Hepatocyte (in vitro differentiated cells): ENCODE measurements around the gene ANK2. TPM values are rescaled to one million over a fixed set of nuclear protein-coding genes. Genes with fewer than 3 reads are reported as not detected.

Source experiments
- DNase-seq: peaks from one replicate; pipeline ENCODE4 v3.0.0-alpha.2; 2016; ENCODE audit warnings: low spot score
- H2AFZ ChIP-seq: fragments of 200-600 bp; sonication (generic); 2 replicates; pipeline ENCODE4 v1.6.0; 2016; ENCODE audit warnings: antibody characterized with exemption, mild to moderate bottlenecking
- H3K27ac ChIP-seq: fragments of 200-600 bp; sonication (generic); 2 replicates; pipeline ENCODE4 v1.5.1; 2016; ENCODE audit warnings: mild to moderate bottlenecking
- H3K27me3 ChIP-seq: fragments of 200-600 bp; sonication (generic); 2 replicates; pipeline ENCODE4 v1.6.1; 2016
- H3K36me3 ChIP-seq: fragments of 200-600 bp; sonication (generic); replicated peaks from 2 replicates; pipeline ENCODE4 v1.5.1; 2016; ENCODE audit warnings: low read depth; ENCODE audit not compliant: insufficient read depth
- H3K4me1 ChIP-seq: fragments of 200-600 bp; sonication (generic); 2 replicates; pipeline ENCODE4 v1.5.1; 2016; ENCODE audit warnings: mild to moderate bottlenecking, moderate library complexity; ENCODE audit not compliant: insufficient read depth
- H3K4me2 ChIP-seq: fragments of 200-600 bp; sonication (generic); 2 replicates; pipeline ENCODE4 v1.6.0; 2016
- H3K4me3 ChIP-seq: fragments of 200-600 bp; sonication (generic); 2 replicates; pipeline ENCODE4 v1.5.1; 2016; ENCODE audit warnings: mild to moderate bottlenecking
- H3K79me2 ChIP-seq: fragments of 200-600 bp; sonication (generic); 2 replicates; pipeline ENCODE4 v1.6.0; 2017; ENCODE audit warnings: mild to moderate bottlenecking
- H3K9me2 ChIP-seq: fragments of 200-600 bp; sonication (generic); replicated peaks from 2 replicates; pipeline ENCODE4 v1.6.0; 2017; ENCODE audit warnings: mild to moderate bottlenecking; ENCODE audit not compliant: insufficient read depth
- H3K9me3 ChIP-seq: fragments of 200-600 bp; sonication (generic); 2 replicates; pipeline ENCODE4 v1.5.1; 2016; ENCODE audit warnings: low read depth, mild to moderate bottlenecking
- H4K20me1 ChIP-seq: fragments of 200-600 bp; sonication (generic); 2 replicates; pipeline ENCODE4 v1.6.0; 2016; ENCODE audit warnings: mild to moderate bottlenecking; ENCODE audit not compliant: insufficient read depth, poor library complexity, severe bottlenecking
- EZH2 ChIP-seq: fragments of 200-600 bp; sonication (generic); IDR thresholded peaks from 2 replicates; pipeline ENCODE4 v1.6.1; 2016; ENCODE audit warnings: antibody characterized with exemption, mild to moderate bottlenecking, borderline replicate concordance
- EZH2phosphoT487 ChIP-seq: fragments of 200-600 bp; sonication (generic); IDR thresholded peaks from one replicate; pipeline ENCODE4 v1.6.1; 2018; ENCODE audit warnings: antibody characterized with exemption, mild to moderate bottlenecking, low read depth, moderate library complexity; ENCODE audit not compliant: unreplicated experiment, severe bottlenecking
- whole genome bisulfite sequencing: methylation state at CpG from one replicate; pipeline ENCODE4 v1.1.6; 2016; ENCODE audit warnings: low lambda C conversion rate; ENCODE audit errors: missing lambda C conversion rate; 5-methylcytosine and 5-hydroxymethylcytosine counted together
- polyA plus RNA-seq: library from polyadenylated mRNA; unstranded; fragments of >200 nt; fragmentation: Nextera tagmentation; extraction: Ambion mirVana; gene quantifications from 2 replicates; pipeline ENCODE4 v1.2.1, GENCODE V29; 2016
- total RNA-seq: library from RNA; depleted of rRNA; stranded (reverse); fragments of >200 nt; gene quantifications from 2 replicates; pipeline ENCODE4 v1.2.3, GENCODE V29; 2014
- TF ChIP-seq, protein P1 (sequence below): fragments of 200-600 bp; sonication (generic); IDR thresholded peaks from 2 replicates; pipeline ENCODE4 v1.5.1; 2016; ENCODE audit warnings: antibody characterized with exemption, mild to moderate bottlenecking; ENCODE audit not compliant: poor library complexity

ANK2 gene
- total and polyA plus RNA-seq, 2 experiments from 2014 or later, result 3.6 to 17.5 TPM

DNA sequence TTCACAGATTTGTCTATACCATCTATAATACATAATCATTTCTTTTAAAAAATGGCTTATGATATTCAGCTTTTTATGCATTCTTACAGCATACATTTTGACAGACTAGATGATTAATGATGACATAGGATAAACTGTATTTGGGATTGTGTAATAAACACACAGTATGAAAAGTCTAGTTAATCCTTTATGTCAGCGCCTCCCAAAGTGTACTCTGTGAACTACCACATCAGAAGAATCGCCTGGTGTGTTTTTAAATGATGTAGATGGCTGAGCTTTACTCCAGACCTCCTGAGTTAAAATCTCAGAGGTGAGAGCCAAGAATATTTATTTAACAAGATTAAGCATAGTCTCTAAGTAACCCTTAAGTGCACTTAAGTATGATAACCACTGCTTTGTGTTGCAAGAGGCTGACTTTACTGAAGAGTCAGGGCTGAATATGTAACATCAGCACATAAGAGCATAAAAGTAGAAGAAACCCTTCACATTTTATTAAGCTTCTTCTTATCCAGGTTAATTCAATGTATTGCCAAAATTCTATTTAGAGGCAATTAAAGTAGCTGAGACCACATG is 104.2 kb downstream of the ANK2 start:
- Histone ChIP-seq H3K79me2 (no peaks in the 10 kb centered on the region), H4K20me1 (no peaks in the 10 kb centered on the region), H3K4me2 (no peak overlapping the region), H3K9me2 (no peaks in the 10 kb centered on the region), H3K36me3 (no peaks in the 10 kb centered on the region), H3K27me3 (no peaks in the 10 kb centered on the region), H2AFZ (no peak overlapping the region), H3K9me3 (no peaks in the 10 kb centered on the region), H3K4me3 (no peak overlapping the region), H3K27ac (no peak overlapping the region), H3K4me1 (peaks cover 4% of the 10 kb centered on the region)
- DNase-seq, result peak; percentile 66
- peak; percentile 99 for TF ChIP-seq EZH2phosphoT487
- TF ChIP-seq, protein P1, sequence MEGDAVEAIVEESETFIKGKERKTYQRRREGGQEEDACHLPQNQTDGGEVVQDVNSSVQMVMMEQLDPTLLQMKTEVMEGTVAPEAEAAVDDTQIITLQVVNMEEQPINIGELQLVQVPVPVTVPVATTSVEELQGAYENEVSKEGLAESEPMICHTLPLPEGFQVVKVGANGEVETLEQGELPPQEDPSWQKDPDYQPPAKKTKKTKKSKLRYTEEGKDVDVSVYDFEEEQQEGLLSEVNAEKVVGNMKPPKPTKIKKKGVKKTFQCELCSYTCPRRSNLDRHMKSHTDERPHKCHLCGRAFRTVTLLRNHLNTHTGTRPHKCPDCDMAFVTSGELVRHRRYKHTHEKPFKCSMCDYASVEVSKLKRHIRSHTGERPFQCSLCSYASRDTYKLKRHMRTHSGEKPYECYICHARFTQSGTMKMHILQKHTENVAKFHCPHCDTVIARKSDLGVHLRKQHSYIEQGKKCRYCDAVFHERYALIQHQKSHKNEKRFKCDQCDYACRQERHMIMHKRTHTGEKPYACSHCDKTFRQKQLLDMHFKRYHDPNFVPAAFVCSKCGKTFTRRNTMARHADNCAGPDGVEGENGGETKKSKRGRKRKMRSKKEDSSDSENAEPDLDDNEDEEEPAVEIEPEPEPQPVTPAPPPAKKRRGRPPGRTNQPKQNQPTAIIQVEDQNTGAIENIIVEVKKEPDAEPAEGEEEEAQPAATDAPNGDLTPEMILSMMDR, result peak; percentile 31
- no peak for TF ChIP-seq EZH2
- WGBS, result 39% methylated on average over 2 of the region's 2 CpGs

DNA sequence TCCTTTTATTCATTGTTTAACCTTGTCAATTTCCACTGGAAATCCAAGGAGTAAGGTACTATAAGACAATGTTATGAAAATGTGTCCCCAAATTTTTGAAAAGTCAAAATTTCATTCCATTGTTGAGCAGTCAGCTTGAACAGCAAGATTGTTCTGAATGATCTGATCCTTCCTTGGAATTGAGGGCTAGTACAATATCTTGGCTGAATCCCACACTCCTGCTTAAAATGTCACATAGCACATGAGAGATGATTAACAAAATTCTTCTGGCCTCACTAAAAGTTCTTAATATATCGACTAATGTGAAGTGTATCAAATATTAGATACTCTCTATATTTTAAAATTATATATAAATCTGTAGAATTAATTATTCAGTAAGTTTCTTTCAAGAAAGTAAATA is 104.8 kb downstream of the ANK2 start:
- Histone ChIP-seq H4K20me1 (no peaks in the 10 kb centered on the region), H2AFZ (no peak overlapping the region), H3K27ac (no peak overlapping the region), H3K9me2 (no peaks in the 10 kb centered on the region), H3K9me3 (no peaks in the 10 kb centered on the region), H3K4me2 (no peak overlapping the region), H3K27me3 (no peaks in the 10 kb centered on the region), H3K4me3 (no peak overlapping the region), H3K4me1 (peaks cover 4% of the 10 kb centered on the region), H3K36me3 (no peaks in the 10 kb centered on the region), H3K79me2 (no peaks in the 10 kb centered on the region)
- no peak for DNase-seq
- 96% methylated on average over 1 of the region's 1 CpG for WGBS
- no peak for TF ChIP-seq EZH2phosphoT487
- TF ChIP-seq EZH2, result no peak
- TF ChIP-seq, protein P1, result no peak

DNA sequence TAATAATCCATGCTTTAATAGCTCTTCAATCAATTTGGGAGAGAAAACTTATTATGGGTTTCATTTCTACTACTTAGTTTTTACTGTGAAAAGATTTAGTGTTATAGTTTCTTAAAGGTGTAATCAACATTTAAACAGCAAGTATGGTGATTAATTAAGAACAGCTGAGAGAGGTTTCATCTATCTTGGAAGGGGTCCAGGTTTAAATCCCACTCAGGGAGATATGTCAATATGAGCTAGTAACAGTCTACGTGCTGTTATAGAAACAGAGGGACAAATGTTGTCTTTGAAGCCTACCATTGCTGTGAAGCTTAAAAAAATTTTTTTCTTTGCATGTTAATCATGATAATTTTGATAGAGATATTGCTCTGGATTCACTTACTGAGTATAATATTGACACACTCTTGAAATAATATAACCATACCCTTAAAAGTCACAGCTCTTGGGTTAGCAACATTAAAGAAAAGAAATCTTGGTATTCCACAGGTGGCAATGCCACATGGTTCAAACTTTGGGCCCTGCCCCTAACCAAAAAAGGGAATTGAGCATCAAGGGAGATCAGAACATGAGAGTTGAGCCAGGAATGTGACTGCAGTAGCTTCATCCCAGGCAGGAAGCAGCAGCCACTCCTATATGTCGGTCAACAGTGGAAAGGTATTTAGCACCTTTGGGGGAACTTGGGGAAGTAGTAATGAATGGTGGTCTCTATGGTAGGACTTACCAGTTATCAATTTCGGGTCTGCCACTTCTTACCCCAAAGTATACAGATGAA is 107.8 kb downstream of the ANK2 start:
- Histone ChIP-seq H4K20me1 (no peaks in the 10 kb centered on the region), H2AFZ (no peak overlapping the region), H3K9me3 (no peaks in the 10 kb centered on the region), H3K4me3 (no peak overlapping the region), H3K79me2 (no peaks in the 10 kb centered on the region), H3K27me3 (no peaks in the 10 kb centered on the region), H3K9me2 (no peaks in the 10 kb centered on the region), H3K4me1 (peaks cover 4% of the 10 kb centered on the region), H3K36me3 (no peaks in the 10 kb centered on the region), H3K27ac (no peak overlapping the region), H3K4me2 (no peak overlapping the region)
- DNase-seq, result no peak
- TF ChIP-seq EZH2 (no peak), EZH2phosphoT487 (no peak)
- TF ChIP-seq, protein P1, result no peak
- WGBS, result 76% methylated on average over 3 of the region's 3 CpGs
